IPS-11a (cell line): ENCODE measurements around the gene SS18.
"Not testable (repeated sequence)": the region's sequence is repeated elsewhere in the genome, so short reads cannot be mapped to it uniquely, and the experiment has no call there.

Source experiments
- H3K4me3 ChIP-seq: one replicate; pipeline ENCODE4 v1.5.1; 2013; ENCODE audit warnings: low read depth, low read length, control low read depth

Gene SS18, protein sequence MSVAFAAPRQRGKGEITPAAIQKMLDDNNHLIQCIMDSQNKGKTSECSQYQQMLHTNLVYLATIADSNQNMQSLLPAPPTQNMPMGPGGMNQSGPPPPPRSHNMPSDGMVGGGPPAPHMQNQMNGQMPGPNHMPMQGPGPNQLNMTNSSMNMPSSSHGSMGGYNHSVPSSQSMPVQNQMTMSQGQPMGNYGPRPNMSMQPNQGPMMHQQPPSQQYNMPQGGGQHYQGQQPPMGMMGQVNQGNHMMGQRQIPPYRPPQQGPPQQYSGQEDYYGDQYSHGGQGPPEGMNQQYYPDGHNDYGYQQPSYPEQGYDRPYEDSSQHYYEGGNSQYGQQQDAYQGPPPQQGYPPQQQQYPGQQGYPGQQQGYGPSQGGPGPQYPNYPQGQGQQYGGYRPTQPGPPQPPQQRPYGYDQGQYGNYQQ

GRCh38 chr18:26090130-26091046, at the start of gene SS18:
TSS of gene SS18 (minus strand) at chr18:26090613. CDS start at chr18:26090569, 44 bp downstream.
- H3K4me3 ChIP-seq = peak within 1 kb of the TSS; percentile 82

GRCh38 chr18:26135548-26135947, 45.1 kb upstream of the SS18 start:
- H3K4me3 ChIP-seq = no peak overlapping the region

DNA sequence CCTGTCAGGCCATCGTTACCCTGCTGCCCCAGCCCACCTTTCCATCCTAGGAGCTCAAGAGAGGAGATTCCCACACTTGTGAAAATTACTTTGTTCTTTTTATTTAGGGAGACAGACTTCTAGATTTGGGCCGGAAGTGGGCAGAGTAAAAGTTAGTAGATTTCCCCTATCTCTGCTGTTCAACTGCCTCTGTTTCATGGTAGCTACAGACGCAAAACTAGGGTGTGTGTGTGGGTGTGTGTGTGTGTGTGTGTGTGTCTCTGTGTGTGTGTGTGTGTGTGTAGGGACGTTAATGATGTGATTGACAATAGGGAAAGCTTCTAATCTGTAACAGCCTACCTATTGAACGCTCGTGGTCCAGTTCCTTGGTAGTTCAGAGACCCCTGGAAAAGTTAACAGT, 43.7 kb upstream of the SS18 start:
- no peak overlapping the region for H3K4me3 ChIP-seq

DNA sequence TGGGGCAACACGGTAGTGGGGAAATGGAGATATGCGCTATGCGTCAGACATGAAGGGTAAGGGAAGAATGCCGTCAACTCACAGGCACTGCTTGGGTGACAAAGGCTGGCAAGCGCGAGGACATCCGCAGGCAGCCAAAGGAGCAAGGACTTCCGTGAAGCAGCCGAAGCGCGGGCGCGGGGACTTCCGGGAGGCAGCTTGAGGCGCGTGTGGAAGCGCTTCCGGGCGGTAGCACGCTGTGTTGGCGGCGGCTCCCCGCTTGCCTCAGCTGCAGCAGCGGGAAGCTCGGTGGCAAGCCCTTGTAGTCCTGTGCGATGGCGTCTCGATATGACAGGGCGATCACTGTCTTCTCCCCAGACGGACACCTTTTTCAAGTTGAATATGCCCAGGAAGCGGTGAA, 43.2 kb upstream of the SS18 start, which contains the start of gene PSMA8:
Gene PSMA8, plus strand, starts transcription at position 218 of the 400 bp plus-strand sequence. Its CDS starts 97 bp downstream, at position 315.
- H3K4me3 ChIP-seq = no peak within 1 kb of the TSS

DNA sequence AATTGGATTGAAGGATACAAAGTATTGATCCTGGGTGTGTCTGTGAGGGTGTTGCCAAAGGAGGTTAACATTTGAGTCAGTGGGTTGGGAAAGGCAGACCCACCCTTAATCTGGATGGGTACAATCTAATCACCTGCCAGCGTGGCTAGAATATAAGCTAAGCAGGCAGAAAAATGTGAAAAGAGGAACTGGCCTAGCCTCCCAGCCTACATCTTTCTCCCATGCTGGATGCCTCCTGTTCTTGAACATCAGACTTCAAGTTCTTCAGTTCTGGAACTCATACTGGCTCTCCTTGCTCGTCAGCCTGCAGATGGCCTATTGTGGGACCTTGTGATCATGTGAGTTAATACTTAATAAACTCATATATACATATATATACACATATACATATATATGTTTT, 37.8 kb upstream of the SS18 start:
- not testable (repeated sequence) for H3K4me3 ChIP-seq

DNA sequence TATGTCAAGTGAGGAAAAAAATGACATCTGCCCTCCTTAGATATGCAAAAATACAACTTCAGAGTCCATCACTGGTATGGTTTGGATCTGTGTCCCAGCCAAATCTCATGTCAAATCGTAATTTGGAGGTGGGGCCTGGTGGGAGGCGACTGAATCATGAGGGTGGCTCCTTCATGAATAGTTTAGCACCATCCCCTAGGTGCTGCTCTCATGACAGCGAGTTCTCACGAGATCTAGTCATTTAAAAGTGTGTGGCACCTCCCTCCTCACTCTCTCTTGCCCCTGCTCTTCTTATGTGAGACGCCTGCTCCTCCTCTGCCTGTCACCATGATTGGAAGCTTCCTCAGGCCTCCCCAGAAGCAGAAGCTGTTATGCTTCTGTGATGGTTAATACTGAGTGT, 37.4 kb upstream of the SS18 start:
- no peak overlapping the region for H3K4me3 ChIP-seq

DNA sequence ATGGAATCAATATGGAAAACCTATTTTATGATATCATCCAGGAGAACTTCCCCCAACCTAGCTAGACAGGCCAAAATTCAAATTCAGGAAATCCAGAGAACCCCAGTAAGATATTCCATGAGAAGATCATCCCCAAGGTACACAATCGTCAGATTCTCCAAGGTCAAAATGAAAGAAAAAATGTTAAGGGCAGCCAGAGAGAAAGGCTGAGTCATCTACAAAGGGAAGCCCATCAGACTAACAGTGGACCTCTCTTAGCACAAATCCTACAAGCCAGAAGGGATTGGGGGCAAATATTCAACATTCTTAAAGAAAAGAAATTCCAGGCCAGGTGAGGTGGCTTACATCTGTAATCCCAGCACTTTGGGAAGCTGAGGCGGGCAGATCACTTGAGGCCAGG, 31.6 kb upstream of the SS18 start:
- H3K4me3 ChIP-seq = not testable (repeated sequence)

- H3K4me3 ChIP-seq = no peak overlapping the region
Observed at GRCh38 chr18:26121476-26121875, 31.1 kb upstream of the SS18 start.

DNA sequence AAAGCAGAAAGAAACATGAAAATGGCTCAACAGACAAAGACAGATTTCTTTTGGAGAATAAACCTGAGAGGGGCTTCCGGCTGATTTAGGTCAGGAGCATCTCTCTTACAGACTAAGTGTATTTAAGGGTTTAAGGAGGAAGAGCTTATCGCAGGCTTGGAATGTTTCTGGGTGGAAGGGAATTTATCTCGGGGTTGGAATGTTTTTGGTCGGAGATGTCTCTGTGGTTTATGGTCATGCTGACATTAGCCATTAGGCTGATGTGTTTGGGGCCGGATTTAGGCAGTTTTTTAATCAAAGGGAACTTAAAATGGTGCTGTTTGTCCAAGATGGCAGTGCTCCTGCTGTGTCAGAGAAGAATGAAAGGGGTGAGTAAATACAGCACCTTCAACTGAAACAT, 28.8 kb upstream of the SS18 start:
- no peak overlapping the region for H3K4me3 ChIP-seq

DNA sequence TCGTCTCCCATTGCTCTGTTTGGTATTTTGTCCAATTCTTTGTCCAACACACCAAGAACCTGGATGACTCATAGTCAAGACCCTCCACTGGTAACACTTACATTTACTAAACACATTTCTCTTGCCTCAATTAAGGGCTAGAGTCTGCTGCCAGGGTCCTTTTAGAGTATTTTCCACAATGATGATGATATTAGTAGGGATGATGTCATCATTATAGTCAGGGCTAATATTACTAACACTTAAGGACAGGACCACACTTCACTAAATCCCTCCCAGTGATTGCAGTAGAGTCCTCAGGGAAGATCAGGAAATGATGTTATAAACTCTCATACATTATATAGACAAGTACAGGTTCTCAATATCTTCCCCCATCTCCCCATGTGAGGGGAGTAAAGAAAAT, 13.6 kb upstream of the SS18 start:
- H3K4me3 ChIP-seq = no peak overlapping the region

DNA sequence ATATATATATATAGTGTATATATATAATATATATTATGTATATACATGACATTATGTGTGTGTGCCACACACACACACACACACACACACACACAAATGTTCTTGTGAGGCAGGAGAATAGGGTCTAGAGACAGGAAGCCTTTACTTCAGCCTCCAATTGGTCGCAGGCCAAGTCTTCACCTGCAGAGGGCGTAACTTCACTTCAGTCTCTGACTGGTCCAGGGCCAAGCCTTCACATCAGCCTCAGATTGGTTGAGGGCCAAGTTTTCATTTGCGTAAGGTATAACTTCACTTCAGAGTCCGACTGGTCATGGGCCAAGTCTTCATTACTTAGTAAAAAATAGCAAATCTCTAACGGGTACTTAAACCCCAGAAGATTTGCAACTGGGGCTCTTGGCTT, 13.2 kb upstream of the SS18 start:
- H3K4me3 ChIP-seq = no peak overlapping the region

DNA sequence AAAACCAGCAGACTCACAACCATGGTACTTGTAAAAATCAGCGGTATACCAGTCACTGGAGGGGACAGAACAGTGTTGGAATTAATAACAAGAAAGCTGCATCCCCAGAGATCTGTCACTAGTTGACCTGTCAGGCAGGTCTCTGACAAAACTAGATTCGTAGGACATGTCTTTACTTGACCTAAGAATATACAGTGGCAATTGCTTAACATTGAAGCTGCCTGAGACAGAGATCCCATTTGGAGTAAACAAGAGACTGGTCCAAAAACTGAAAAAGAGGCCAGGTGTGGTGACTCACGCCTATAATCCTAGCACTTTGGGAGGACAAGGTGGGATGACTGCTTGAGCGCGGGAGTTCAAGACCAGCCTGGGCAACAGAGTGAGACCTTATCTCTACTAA, 7.2 kb upstream of the SS18 start:
- no peak overlapping the region for H3K4me3 ChIP-seq

GRCh38 chr18:26096852-26097251, 6.4 kb upstream of the SS18 start:
- no peak overlapping the region for H3K4me3 ChIP-seq

DNA sequence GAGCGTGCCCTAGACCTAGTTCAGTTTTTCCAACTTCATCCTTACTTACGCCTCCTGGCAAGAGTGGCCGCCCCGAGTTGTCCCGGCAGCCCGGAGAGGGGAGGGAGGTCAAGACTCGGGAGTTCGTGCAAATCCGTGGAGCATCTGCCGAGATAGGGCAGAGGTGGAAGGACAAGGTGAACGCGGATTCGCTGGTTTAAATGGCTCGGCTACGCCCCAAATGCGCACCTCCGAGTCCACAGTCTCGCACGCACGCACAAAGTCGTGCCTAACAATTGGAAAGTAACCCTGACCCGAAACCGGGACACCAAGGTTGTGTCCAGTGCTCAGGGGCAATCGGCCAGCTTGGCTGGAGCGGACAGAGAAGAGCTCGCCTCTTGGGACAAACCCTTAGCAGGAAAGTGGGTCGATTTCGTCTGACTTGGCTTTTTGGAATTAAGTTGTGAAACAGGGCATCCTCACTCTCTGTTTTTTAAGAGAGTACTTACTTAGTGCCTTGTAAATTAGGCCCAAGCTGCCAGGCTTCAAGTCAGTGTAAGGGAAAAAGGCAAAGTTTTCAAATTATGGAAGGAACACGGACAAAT, 726 bp upstream of the SS18 start:
- peak overlapping the region; percentile 82 for H3K4me3 ChIP-seq

GRCh38 chr18:26089293-26090129, 902 bp downstream of the SS18 start:
- peak overlapping the region; percentile 82 for H3K4me3 ChIP-seq

- H3K4me3 ChIP-seq = no peak overlapping the region
Observed at GRCh38 chr18:26088487-26088886, 1.9 kb downstream of the SS18 start.

DNA sequence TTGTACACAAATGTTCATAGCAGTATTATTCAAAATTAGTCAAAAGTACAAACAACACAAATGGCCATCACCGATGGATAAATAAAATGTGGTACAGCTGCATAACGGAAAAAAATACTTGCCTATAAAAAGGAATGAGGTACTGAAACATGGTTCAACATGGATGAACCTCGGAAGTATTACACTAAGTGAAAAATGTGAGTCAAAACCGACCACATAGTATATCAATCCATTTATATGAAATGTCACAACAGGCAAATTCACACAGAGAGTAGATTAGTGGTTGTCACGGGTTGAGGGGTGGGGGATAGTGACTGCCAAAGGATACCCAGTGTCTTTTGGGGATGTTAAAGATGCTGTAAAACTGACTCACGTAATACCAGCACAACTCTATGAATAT, 3.5 kb downstream of the SS18 start:
- H3K4me3 ChIP-seq = no peak overlapping the region

- no peak overlapping the region for H3K4me3 ChIP-seq
Observed at GRCh38 chr18:26085056-26085455, 5.4 kb downstream of the SS18 start.

GRCh38 chr18:26083099-26083498, 7.3 kb downstream of the SS18 start:
- H3K4me3 ChIP-seq = no peak overlapping the region

DNA sequence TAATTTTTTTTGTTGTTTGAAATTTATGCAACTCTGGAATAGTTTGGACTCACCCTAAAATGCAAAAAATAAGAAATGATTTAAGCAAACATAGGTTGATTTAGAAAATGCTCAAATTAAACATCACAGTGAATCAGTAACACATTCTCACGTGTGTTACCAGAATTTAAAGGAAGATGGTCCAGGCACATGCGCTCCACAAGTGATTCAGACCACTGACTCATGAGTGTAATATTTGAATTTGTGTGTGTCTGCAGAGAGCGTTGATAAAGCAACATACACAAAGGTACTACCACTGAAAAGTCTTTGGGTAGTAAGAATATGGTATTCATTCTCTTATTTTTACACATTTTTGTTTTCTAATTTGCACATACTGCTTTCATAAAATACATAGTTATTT, 7.9 kb downstream of the SS18 start:
- no peak overlapping the region for H3K4me3 ChIP-seq

- H3K4me3 ChIP-seq = no peak overlapping the region
Observed at GRCh38 chr18:26074246-26074645, 16.2 kb downstream of the SS18 start.
